Stomach (tissue), 4 donors: ENCODE results near the gene MYZAP.

Experiments
- POLR2A ChIP-seq, 4 donors: fragments of 450-650 bp; IDR thresholded peaks; one replicate each; pipeline ENCODE4 v1.6.1; 2016; ENCODE audit warnings: antibody characterized with exemption in 4 of 4, control low read depth in 2 of 4, mild to moderate bottlenecking in 1 of 4, moderate library complexity in 1 of 4
- TF ChIP-seq, protein P1 (sequence below), 7 experiments: fragments of 450-650 bp in 4 of 7; fragments of 200-600 bp in 3 of 7; sonication (generic) in 3 of 7; IDR thresholded peaks; one replicate each; pipeline ENCODE4 v1.5.1; 2016 to 2019; ENCODE audit warnings: antibody characterized with exemption in 7 of 7, control low read depth in 2 of 7, mild to moderate bottlenecking in 1 of 7

DNA sequence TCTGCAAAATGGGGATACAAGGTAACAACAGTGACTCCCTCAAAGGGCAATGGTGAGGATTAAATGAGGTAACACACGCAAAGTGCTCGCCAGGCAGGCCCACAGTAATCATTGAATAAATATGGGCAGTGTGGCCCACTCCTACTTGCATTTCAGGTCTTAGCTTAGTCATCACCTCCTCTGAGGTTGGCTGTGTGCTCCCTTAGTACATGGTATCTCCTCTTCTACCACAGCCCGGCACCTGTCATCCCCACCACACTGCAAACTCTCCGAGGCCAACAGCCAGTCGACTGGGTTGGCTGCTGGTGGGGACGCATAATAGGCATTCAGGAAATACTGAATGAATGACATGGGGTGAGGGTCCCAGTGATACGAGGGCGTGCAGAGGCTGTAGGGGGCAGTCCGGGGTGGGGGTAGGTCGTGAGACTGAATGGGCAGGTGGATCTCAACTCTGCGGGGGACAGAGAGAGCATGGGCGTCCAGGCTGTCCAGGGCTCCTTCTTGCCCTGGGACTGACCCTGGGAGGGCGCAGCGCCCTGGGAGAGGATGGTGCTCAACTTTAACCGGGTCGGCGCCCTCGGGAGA lies 375 bp upstream of the MYZAP start:
- TF ChIP-seq, protein P1, sequence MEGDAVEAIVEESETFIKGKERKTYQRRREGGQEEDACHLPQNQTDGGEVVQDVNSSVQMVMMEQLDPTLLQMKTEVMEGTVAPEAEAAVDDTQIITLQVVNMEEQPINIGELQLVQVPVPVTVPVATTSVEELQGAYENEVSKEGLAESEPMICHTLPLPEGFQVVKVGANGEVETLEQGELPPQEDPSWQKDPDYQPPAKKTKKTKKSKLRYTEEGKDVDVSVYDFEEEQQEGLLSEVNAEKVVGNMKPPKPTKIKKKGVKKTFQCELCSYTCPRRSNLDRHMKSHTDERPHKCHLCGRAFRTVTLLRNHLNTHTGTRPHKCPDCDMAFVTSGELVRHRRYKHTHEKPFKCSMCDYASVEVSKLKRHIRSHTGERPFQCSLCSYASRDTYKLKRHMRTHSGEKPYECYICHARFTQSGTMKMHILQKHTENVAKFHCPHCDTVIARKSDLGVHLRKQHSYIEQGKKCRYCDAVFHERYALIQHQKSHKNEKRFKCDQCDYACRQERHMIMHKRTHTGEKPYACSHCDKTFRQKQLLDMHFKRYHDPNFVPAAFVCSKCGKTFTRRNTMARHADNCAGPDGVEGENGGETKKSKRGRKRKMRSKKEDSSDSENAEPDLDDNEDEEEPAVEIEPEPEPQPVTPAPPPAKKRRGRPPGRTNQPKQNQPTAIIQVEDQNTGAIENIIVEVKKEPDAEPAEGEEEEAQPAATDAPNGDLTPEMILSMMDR (IDR thresholded peaks at IDR 0.05) = no peak
- TF ChIP-seq POLR2A (IDR thresholded peaks at IDR 0.05) = no peak
